GM12878 (cell line): ENCODE data around the gene MRPL12. TPM values are rescaled to one million over a fixed set of nuclear protein-coding genes. Genes with fewer than 3 reads are reported as not detected.

Experiments
- ATAC-seq: fragments of 200-7000 bp; cut with Tn5 transposase; 3 replicates; pipeline ENCODE4 v1.9.1; 2020; ENCODE audit warnings: mild to moderate bottlenecking, moderate library complexity
- BruUV-seq: library from RNA; stranded (reverse); fragments of 400-500 nt; replicated peaks from 2 replicates; lab custom pipeline; 2021; lab: Mats Ljungman, UMichigan
- CTCF ChIA-PET: fragments of 300-600 bp; sonication (Branson Sonifier 250); formaldehyde crosslinking; extraction: SDS; loops from one replicate; lab custom pipeline; 2021; ENCODE audit warnings: inconsistent platforms; lab: Yijun Ruan, JAX
- POLR2A ChIA-PET: fragments of 350-600 bp; formaldehyde crosslinking; extraction: SDS; loops from one replicate; lab custom pipeline; 2021; ENCODE audit warnings: inconsistent platforms; lab: Charles Lee
- RAD21 ChIA-PET: fragments of 300-600 bp; sonication (Branson Sonifier 250); formaldehyde crosslinking; loops from one replicate; lab custom pipeline; 2023; ENCODE audit warnings: antibody characterized with exemption; ENCODE audit not compliant: unreplicated experiment; lab: Charles Lee
- SMC1A ChIA-PET: fragments of 300-600 bp; sonication (Branson Sonifier 250); formaldehyde crosslinking; loops from one replicate; lab custom pipeline; 2023; ENCODE audit not compliant: unreplicated experiment, uncharacterized antibody; lab: Charles Lee
- DNase-seq: peaks from one replicate; pipeline ENCODE4 v3.0.0-alpha.2; 2011; ENCODE audit warnings: low read depth, low spot score
- FAIRE-seq: peaks from 3 replicates; lab custom pipeline; 2011; peaks lifted over from hg19 to GRCh38; lab: Jason Lieb, UNC
- H2AFZ ChIP-seq: 2 replicates; pipeline ENCODE4 v1.6.0; 2011; ENCODE audit warnings: low read depth, low read length, control low read depth; ENCODE audit not compliant: control insufficient read depth
- H3K27ac ChIP-seq: 2 replicates; pipeline ENCODE4 v1.5.1; 2011; ENCODE audit warnings: control low read depth; ENCODE audit not compliant: control insufficient read depth, insufficient read depth
- H3K27me3 ChIP-seq, 2 experiments: replicated peaks in 1 of 2; 2 replicates each; pipeline versions ENCODE4 v1.6.0 to v1.6.1; 2011; ENCODE audit warnings: low read length in 1 of 2; ENCODE audit not compliant: control insufficient read depth in 2 of 2, insufficient read depth in 2 of 2
- H3K36me3 ChIP-seq, 2 experiments: 2 replicates each; pipeline ENCODE4 v1.5.1; 2011; ENCODE audit warnings: low read length in 1 of 2; ENCODE audit not compliant: control insufficient read depth in 2 of 2, insufficient read depth in 2 of 2
- H3K4me1 ChIP-seq: 2 replicates; pipeline ENCODE4 v1.6.1; 2011; ENCODE audit warnings: mild to moderate bottlenecking, low read length, moderate library complexity, mixed read lengths; ENCODE audit not compliant: control insufficient read depth, insufficient read depth
- H3K4me2 ChIP-seq: 2 replicates; pipeline ENCODE4 v1.6.0; 2011; ENCODE audit warnings: control low read depth; ENCODE audit not compliant: control insufficient read depth, insufficient read depth
- H3K4me3 ChIP-seq: fragments of 200-600 bp; sonication (generic); 2 replicates; pipeline ENCODE4 v1.5.1; 2016
- H3K79me2 ChIP-seq: 2 replicates; pipeline ENCODE4 v1.6.0; 2011; ENCODE audit warnings: low read length; ENCODE audit not compliant: control insufficient read depth, insufficient read depth
- H3K9ac ChIP-seq: 2 replicates; pipeline ENCODE4 v1.8.0; 2011; ENCODE audit warnings: low read length, control low read depth, mixed read lengths; ENCODE audit not compliant: control insufficient read depth, insufficient read depth
- H3K9me3 ChIP-seq: replicated peaks from 3 replicates; pipeline ENCODE4 v1.5.1; 2011; ENCODE audit warnings: mild to moderate bottlenecking, low read length; ENCODE audit not compliant: control insufficient read depth, insufficient read depth
- H4K20me1 ChIP-seq: 2 replicates; pipeline ENCODE4 v1.6.0; 2011; ENCODE audit not compliant: control insufficient read depth, insufficient read depth
- EP300 ChIP-seq, 2 experiments: fragments of 150-350 bp in 1 of 2; IDR thresholded peaks; 2 replicates each; pipeline ENCODE4 v1.6.1; 2011 to 2012; ENCODE audit warnings: low read depth in 2 of 2, low read length in 2 of 2, borderline replicate concordance in 1 of 2, improper control_type of control experiment in 1 of 2, inconsistent platforms in 1 of 2; ENCODE audit not compliant: control insufficient read depth in 1 of 2
- HDAC2 ChIP-seq: fragments of 200-600 bp; sonication (generic); IDR thresholded peaks from 2 replicates; pipeline ENCODE4 v1.6.1; 2017
- KLF5 ChIP-seq: fragments of 450-650 bp; IDR thresholded peaks from 2 replicates; pipeline ENCODE4 v1.6.1; 2014; ENCODE audit warnings: mild to moderate bottlenecking; ENCODE audit not compliant: partially characterized antibody
- MYC ChIP-seq: IDR thresholded peaks from 2 replicates; pipeline ENCODE4 v1.6.1; 2011; ENCODE audit warnings: mild to moderate bottlenecking, low read length, moderate library complexity, inconsistent platforms; ENCODE audit not compliant: insufficient read depth, insufficient replicate concordance, insufficient read length, severe bottlenecking
- RAD51 ChIP-seq: fragments of 450-650 bp; IDR thresholded peaks from 2 replicates; pipeline ENCODE4 v1.6.1; 2016; ENCODE audit warnings: moderate library complexity, mild to moderate bottlenecking, inconsistent platforms
- TCF12 ChIP-seq: IDR thresholded peaks from 2 replicates; pipeline ENCODE4 v1.6.1; 2011; ENCODE audit warnings: low read depth, mild to moderate bottlenecking, low read length
- TCF3 ChIP-seq: IDR thresholded peaks from 2 replicates; pipeline ENCODE4 v1.6.1; 2012; ENCODE audit warnings: low read depth, mild to moderate bottlenecking, low read length, borderline replicate concordance; ENCODE audit not compliant: insufficient read depth
- TCF7 ChIP-seq: IDR thresholded peaks from 2 replicates; pipeline ENCODE4 v1.6.1; 2014; ENCODE audit warnings: antibody characterized with exemption, borderline replicate concordance
- ZNF274 ChIP-seq: IDR thresholded peaks from one replicate; pipeline ENCODE4 v1.8.0; 2011; ENCODE audit not compliant: insufficient read length, insufficient read depth
- WGBS: methylation state at CpG from one replicate; pipeline ENCODE4 v1.1.6; 2016; ENCODE audit warnings: low lambda C conversion rate; ENCODE audit not compliant: insufficient replicate concordance, insufficient coverage; ENCODE audit errors: missing lambda C conversion rate; 5-methylcytosine and 5-hydroxymethylcytosine counted together
- in situ Hi-C: fragments of 300-500 bp; cut with MboI; formaldehyde crosslinking; loops from 9 replicates; pipeline ENCODE4 v1.14.3; 2018; ENCODE audit warnings: mixed read lengths
- intact Hi-C: fragments of 100-400 bp; cut with micrococcal nuclease; formaldehyde crosslinking; loops from one replicate; pipeline ENCODE4 v1.14.2; 2022; ENCODE audit not compliant: unreplicated experiment
- polyA plus RNA-seq, 11 experiments: library from polyadenylated mRNA; depleted of rRNA in 4 of 11; unstranded in 6 of 11; stranded (reverse) in 5 of 11; fragments of >200 nt; fragmentation: Nextera tagmentation in 4 of 11; fragmentation: Illumina TruSeq in 1 of 11; extraction: Ambion mirVana in 4 of 11; extraction: Trizol in 1 of 11; gene quantifications; 1 replicate in 1 of 11; 2 replicates in 10 of 11; pipeline versions ENCODE4 v1.2.1 to v1.2.3, GENCODE V29; 2011 to 2016; ENCODE audit warnings: inconsistent platforms in 2 of 11, missing spikeins in 2 of 11, low read depth in 1 of 11
- total RNA-seq, 4 experiments: library from RNA; depleted of rRNA in 3 of 4; stranded (reverse); fragments of >200 nt in 3 of 4; fragmentation: Illumina TruSeq in 1 of 4; extraction: Trizol in 1 of 4; gene quantifications; 2 replicates each; pipeline versions ENCODE4 v1.2.1 to v1.2.3, GENCODE V29; 2013 to 2021
- TF ChIP-seq, protein P1 (sequence below), 3 experiments: IDR thresholded peaks in 2 of 3; conservative IDR thresholded peaks in 1 of 3; 2 replicates each; pipeline ENCODE4 v1.5.1; 2011; ENCODE audit warnings: low read depth in 3 of 3, low read length in 3 of 3, mild to moderate bottlenecking in 3 of 3, control low read depth in 2 of 3, moderate library complexity in 2 of 3, inconsistent platforms in 1 of 3, mixed read lengths in 1 of 3; ENCODE audit not compliant: control insufficient read depth in 2 of 3, insufficient read depth in 1 of 3; ENCODE audit errors: extremely low read depth in 1 of 3
- TF ChIP-seq, protein P2 (sequence below): IDR thresholded peaks from 2 replicates; pipeline ENCODE4 v1.6.1; 2011; ENCODE audit warnings: borderline replicate concordance, low read depth, mild to moderate bottlenecking, moderate library complexity, low read length; ENCODE audit not compliant: insufficient read depth, poor library complexity, severe bottlenecking
- TF ChIP-seq, protein P3 (sequence below): fragments of 450-650 bp; conservative IDR thresholded peaks from 2 replicates; pipeline ENCODE4 v1.6.1; 2017; ENCODE audit warnings: mild to moderate bottlenecking, moderate library complexity

The MRPL12 gene
- total and polyA plus RNA-seq, 10 of the 15 experiments (the other 5 are each of a cell fraction or from before 2014, with no cell fraction given), result 1.3 to 269 (median 117) TPM

DNA sequence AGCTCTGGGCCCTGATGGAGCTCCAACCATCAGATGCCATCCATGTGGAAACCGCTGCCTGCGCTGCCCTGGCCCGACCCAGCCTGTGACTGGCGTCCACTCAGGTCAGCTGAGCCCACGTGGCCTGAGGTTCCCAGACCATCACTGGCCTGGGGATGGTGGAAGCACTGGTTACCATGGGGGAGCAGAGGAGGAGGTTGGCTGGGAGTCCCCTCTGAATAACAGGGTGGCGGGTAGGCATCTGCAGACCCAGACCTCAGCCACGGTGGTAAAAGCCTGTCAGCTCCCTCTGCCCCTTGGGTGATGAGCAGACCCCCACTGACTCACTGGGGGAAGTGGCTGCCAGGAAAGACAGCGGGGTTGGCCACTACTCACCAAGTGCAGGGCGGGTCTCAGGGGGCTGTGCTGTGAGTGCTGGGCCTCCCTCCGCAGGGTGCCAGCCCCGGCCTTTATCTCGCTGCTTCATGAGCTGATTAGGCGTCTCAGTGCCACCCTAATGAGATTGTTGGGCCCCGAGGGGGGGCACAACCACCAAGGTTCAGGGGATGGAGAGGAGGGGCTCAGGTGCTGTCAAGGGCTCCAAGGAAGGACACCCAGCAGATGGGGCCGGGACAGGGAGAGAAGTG lies 46.9 kb upstream of the MRPL12 start, which contains the start of gene PDE6G:
PDE6G (minus strand) TSS at position 425 of the 626 bp plus-strand sequence. CDS start 3,237 bp downstream, outside the sequence.
- BruUV-seq, result no TSS peak
- ChIA-PET POLR2A (interaction anchor here (1.1 to 1.8 kb wide), 2 partner anchors 9 to 27 kb away, joined by 3 to 5 read pairs; partner anchors contain the start of genes ARL16 and HGS), RAD21 (interaction anchor here (1.0 kb wide), 1 partner anchor 104 kb away, joined by 3 read pairs; the partner anchor contains the start of gene FAAP100)

More for the DNA sequence above, 46.9 kb upstream of the MRPL12 start, which contains the start of gene PDE6G:
- FAIRE-seq (no peak), ATAC-seq (no peak), DNase-seq (no peak)
- Histone ChIP-seq H2AFZ (no peak within 1 kb of the TSS), H3K4me3 (no peak within 1 kb of the TSS), H3K9me3 (no peaks in the 10 kb centered on the region), H3K79me2 (no peaks in the 10 kb centered on the region), H4K20me1 (no peaks in the 10 kb centered on the region), H3K36me3 (no peaks in the 10 kb centered on the region), H3K9ac (no peak within 1 kb of the TSS), H3K27ac (no peak within 1 kb of the TSS), H3K4me2 (no peak within 1 kb of the TSS), H3K4me1 (peaks cover 8% of the 10 kb centered on the region; the same call in 1 of the 2 replicates), H3K27me3 (no peaks in the 10 kb centered on the region)
- WGBS, result 67% methylated on average over 15 of the region's 15 CpGs
- SMC1A ChIA-PET, result interaction anchor here (0.8 kb wide), 1 partner anchor 89 kb away, joined by 5 read pairs; no protein-coding TSS in a partner anchor
- TF ChIP-seq, protein P1, sequence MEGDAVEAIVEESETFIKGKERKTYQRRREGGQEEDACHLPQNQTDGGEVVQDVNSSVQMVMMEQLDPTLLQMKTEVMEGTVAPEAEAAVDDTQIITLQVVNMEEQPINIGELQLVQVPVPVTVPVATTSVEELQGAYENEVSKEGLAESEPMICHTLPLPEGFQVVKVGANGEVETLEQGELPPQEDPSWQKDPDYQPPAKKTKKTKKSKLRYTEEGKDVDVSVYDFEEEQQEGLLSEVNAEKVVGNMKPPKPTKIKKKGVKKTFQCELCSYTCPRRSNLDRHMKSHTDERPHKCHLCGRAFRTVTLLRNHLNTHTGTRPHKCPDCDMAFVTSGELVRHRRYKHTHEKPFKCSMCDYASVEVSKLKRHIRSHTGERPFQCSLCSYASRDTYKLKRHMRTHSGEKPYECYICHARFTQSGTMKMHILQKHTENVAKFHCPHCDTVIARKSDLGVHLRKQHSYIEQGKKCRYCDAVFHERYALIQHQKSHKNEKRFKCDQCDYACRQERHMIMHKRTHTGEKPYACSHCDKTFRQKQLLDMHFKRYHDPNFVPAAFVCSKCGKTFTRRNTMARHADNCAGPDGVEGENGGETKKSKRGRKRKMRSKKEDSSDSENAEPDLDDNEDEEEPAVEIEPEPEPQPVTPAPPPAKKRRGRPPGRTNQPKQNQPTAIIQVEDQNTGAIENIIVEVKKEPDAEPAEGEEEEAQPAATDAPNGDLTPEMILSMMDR (IDR thresholded peaks at IDR 0.05 in 2 of 3, conservative IDR thresholded peaks at IDR 0.05 in 1 of 3; ENCODE audit: control insufficient read depth in 2 of 3, extremely low read depth in 1 of 3, insufficient read depth in 1 of 3, low read depth in 3 of 3, low read length in 3 of 3), result no peak
- TF ChIP-seq, protein P2, sequence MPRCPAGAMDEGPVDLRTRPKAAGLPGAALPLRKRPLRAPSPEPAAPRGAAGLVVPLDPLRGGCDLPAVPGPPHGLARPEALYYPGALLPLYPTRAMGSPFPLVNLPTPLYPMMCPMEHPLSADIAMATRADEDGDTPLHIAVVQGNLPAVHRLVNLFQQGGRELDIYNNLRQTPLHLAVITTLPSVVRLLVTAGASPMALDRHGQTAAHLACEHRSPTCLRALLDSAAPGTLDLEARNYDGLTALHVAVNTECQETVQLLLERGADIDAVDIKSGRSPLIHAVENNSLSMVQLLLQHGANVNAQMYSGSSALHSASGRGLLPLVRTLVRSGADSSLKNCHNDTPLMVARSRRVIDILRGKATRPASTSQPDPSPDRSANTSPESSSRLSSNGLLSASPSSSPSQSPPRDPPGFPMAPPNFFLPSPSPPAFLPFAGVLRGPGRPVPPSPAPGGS, result no peak
- no peak for TF ChIP-seq KLF5
- TF ChIP-seq EP300 (IDR thresholded peaks at IDR 0.05; ENCODE audit: borderline replicate concordance in 1 of 2, control insufficient read depth in 1 of 2, low read depth in 2 of 2, low read length in 2 of 2), result no peak
- no peak for TF ChIP-seq MYC
- TF ChIP-seq TCF7, result no peak
- TF ChIP-seq TCF12, result no peak
- TF ChIP-seq, protein P3, sequence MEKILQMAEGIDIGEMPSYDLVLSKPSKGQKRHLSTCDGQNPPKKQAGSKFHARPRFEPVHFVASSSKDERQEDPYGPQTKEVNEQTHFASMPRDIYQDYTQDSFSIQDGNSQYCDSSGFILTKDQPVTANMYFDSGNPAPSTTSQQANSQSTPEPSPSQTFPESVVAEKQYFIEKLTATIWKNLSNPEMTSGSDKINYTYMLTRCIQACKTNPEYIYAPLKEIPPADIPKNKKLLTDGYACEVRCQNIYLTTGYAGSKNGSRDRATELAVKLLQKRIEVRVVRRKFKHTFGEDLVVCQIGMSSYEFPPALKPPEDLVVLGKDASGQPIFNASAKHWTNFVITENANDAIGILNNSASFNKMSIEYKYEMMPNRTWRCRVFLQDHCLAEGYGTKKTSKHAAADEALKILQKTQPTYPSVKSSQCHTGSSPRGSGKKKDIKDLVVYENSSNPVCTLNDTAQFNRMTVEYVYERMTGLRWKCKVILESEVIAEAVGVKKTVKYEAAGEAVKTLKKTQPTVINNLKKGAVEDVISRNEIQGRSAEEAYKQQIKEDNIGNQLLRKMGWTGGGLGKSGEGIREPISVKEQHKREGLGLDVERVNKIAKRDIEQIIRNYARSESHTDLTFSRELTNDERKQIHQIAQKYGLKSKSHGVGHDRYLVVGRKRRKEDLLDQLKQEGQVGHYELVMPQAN, result no peak
- no peak for TF ChIP-seq TCF3
- TF ChIP-seq ZNF274, result no peak
- no peak for TF ChIP-seq HDAC2
- no peak for TF ChIP-seq RAD51
- intact Hi-C loops, result no loop called here
- CTCF ChIA-PET, result no interaction called here
- in situ Hi-C loops, result no loop called here
